GDM1 (cell line): Measurements from ENCODE around the gene USP40.
"Not testable (repeated sequence)": the region's sequence is repeated elsewhere in the genome, so short reads cannot be mapped to it uniquely, and the experiment has no call there.

Experiments used
- DNase-seq: peaks from one replicate; lab custom pipeline; 2025; lab: John Stamatoyannopoulos, UW

The USP40 gene

GRCh38 chr2:233566141-233566956, at the start of gene USP40:
TSS of gene USP40 (minus strand) at chr2:233566782. CDS start at chr2:233565554, 1,228 bp downstream.
- peak; percentile 74 for DNase-seq

- no peak for DNase-seq
Observed at GRCh38 chr2:233611284-233611683, 44.7 kb upstream of the USP40 start.

- DNase-seq, result no peak
Observed at GRCh38 chr2:233605680-233606079, 39.1 kb upstream of the USP40 start.

- no peak for DNase-seq
Observed at GRCh38 chr2:233604826-233605225, 38.2 kb upstream of the USP40 start.

- DNase-seq, result no peak
Observed at GRCh38 chr2:233603520-233603919, 36.9 kb upstream of the USP40 start.

- no peak for DNase-seq
Observed at GRCh38 chr2:233602076-233602475, 35.5 kb upstream of the USP40 start.

GRCh38 chr2:233600386-233600785, 33.8 kb upstream of the USP40 start:
- DNase-seq, result no peak

GRCh38 chr2:233598952-233599351, 32.4 kb upstream of the USP40 start:
- DNase-seq, result no peak

GRCh38 chr2:233597522-233597921, 30.9 kb upstream of the USP40 start:
- no peak for DNase-seq

GRCh38 chr2:233593201-233593600, 26.6 kb upstream of the USP40 start:
- no peak for DNase-seq

GRCh38 chr2:233592706-233593105, 26.1 kb upstream of the USP40 start:
- not testable (repeated sequence) for DNase-seq

GRCh38 chr2:233588400-233588799, 21.8 kb upstream of the USP40 start:
- no peak for DNase-seq

- DNase-seq, result no peak
Observed at GRCh38 chr2:233584210-233584609, 17.6 kb upstream of the USP40 start.

- DNase-seq, result not testable (repeated sequence)
Observed at GRCh38 chr2:233583217-233583965, 16.8 kb upstream of the USP40 start.

GRCh38 chr2:233577341-233577740, 10.8 kb upstream of the USP40 start:
- not testable (repeated sequence) for DNase-seq

- DNase-seq, result no peak
Observed at GRCh38 chr2:233572468-233572867, 5.9 kb upstream of the USP40 start.

- no peak for DNase-seq
Observed at GRCh38 chr2:233571462-233571861, 4.9 kb upstream of the USP40 start.

- DNase-seq, result no peak
Observed at GRCh38 chr2:233571001-233571400, 4.4 kb upstream of the USP40 start.

- no peak for DNase-seq
Observed at GRCh38 chr2:233565685-233566140, 869 bp downstream of the USP40 start.

- DNase-seq, result peak; percentile 21
Observed at GRCh38 chr2:233563663-233564430, 2.7 kb downstream of the USP40 start.

GRCh38 chr2:233556881-233557736, 9.5 kb downstream of the USP40 start:
- DNase-seq, result peak; percentile 54
